ENCODE data around the gene IFNGR2. TPM values are rescaled to one million over a fixed set of nuclear protein-coding genes. Genes with fewer than 3 reads are reported as not detected.
"Not testable (repeated sequence)": the region's sequence is repeated elsewhere in the genome, so short reads cannot be mapped to it uniquely, and the experiment has no call there.

Gene IFNGR2
- total RNA-seq, 2 donors from 2014 or later: 88.1 to 122 TPM

DNA sequence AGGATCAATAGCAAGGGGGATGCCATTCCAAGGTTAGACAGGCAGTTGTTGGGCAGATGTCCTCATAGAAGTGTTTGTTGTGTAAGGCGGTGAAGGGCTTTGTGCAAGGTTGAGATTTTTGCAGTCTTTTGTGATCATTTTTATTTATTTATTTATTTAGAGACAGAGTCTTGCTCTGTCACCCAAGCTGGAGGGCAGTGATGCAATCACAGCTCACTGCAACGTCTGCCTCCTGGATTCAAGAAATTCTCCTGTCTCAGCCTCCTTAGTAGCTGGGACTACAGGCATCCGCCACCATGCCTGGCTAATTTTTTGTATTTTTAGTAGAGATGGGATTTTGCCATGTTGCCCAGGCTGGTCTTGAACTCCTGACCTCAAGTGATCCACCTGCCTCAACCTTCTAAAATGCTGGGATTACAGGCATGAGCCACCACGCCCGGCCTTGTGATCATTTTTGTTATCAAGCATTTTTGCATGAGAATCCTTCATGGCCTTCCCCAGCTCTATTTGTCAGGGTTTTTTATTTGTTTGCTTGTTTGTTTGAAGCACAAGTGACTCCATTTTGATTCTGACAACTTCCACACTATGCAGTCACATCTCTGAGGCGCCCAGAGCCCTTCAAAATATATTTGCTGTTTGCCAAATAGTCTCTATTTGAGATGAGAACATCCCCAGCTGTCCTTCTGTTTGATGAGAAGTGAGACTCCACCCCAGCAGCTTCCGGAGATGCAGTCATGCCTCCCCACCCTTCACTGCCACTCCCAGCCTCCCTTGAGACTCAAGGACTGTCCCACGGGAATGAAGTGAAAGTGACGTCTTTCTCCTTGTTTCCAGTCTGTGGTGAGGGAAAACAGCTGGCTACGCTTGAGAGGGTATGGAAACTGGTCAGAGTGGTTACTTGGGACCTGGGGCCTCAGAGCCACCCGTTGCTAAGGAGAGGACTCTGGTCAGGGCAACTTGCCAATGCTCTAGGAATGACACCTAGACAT lies 38.6 kb downstream of the IFNGR2 start:
- no peak overlapping the region for H3K27ac ChIP-seq
- intact Hi-C loops (cut with DNase I): no loop called here
- no peak for DNase-seq (ENCODE audit: low spot score)
- TF ChIP-seq, protein P1, sequence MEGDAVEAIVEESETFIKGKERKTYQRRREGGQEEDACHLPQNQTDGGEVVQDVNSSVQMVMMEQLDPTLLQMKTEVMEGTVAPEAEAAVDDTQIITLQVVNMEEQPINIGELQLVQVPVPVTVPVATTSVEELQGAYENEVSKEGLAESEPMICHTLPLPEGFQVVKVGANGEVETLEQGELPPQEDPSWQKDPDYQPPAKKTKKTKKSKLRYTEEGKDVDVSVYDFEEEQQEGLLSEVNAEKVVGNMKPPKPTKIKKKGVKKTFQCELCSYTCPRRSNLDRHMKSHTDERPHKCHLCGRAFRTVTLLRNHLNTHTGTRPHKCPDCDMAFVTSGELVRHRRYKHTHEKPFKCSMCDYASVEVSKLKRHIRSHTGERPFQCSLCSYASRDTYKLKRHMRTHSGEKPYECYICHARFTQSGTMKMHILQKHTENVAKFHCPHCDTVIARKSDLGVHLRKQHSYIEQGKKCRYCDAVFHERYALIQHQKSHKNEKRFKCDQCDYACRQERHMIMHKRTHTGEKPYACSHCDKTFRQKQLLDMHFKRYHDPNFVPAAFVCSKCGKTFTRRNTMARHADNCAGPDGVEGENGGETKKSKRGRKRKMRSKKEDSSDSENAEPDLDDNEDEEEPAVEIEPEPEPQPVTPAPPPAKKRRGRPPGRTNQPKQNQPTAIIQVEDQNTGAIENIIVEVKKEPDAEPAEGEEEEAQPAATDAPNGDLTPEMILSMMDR (IDR thresholded peaks at IDR 0.05): no peak
- TF ChIP-seq POLR2AphosphoS5 (IDR thresholded peaks at IDR 0.05): no peak
- no peak for TF ChIP-seq POLR2A (IDR thresholded peaks at IDR 0.05)
- no peaks in the 10 kb centered on the region for H3K27me3 ChIP-seq (replicated peaks; ENCODE audit: insufficient read depth)
- H3K9me3 ChIP-seq: no peaks in the 10 kb centered on the region
- WGBS: 64% methylated on average over 11 of the region's 11 CpGs
- H3K4me3 ChIP-seq: no peak overlapping the region
- peaks cover 0 to 5% of the 10 kb centered on the region in 2 donors for H3K36me3 ChIP-seq
- no peaks in the 10 kb centered on the region for H3K4me1 ChIP-seq (replicated peaks)

GRCh38 chr21:33443194-33443593 lies 40.0 kb downstream of the IFNGR2 start:
- TF ChIP-seq POLR2AphosphoS5 (IDR thresholded peaks at IDR 0.05) (no peak), POLR2A (IDR thresholded peaks at IDR 0.05) (no peak)
- TF ChIP-seq, protein P1 (IDR thresholded peaks at IDR 0.05): no peak
- H3K27ac ChIP-seq: no peak overlapping the region
- peaks cover 0 to 5% of the 10 kb centered on the region in 2 donors for H3K36me3 ChIP-seq
- no peaks in the 10 kb centered on the region for H3K4me1 ChIP-seq (replicated peaks)
- intact Hi-C loops (cut with DNase I): no loop called here
- no peak for DNase-seq (ENCODE audit: low spot score)
- no peak overlapping the region for H3K4me3 ChIP-seq
- WGBS: 85% methylated on average over 5 of the region's 5 CpGs
- no peaks in the 10 kb centered on the region for H3K27me3 ChIP-seq (replicated peaks; ENCODE audit: insufficient read depth)
- no peaks in the 10 kb centered on the region for H3K9me3 ChIP-seq

GRCh38 chr21:33444499-33444898 lies 41.3 kb downstream of the IFNGR2 start:
- Histone ChIP-seq H3K9me3 (no peaks in the 10 kb centered on the region), H3K4me3 (no peak overlapping the region), H3K27ac (no peak overlapping the region), H3K27me3 (replicated peaks; ENCODE audit: insufficient read depth) (no peaks in the 10 kb centered on the region), H3K36me3 (no peaks in the 10 kb centered on the region), H3K4me1 (replicated peaks) (no peaks in the 10 kb centered on the region)
- intact Hi-C loops (cut with DNase I): loop anchor here (2.0 kb wide), 1 partner anchor 246 kb away; no protein-coding TSS in a partner anchor
- 44% methylated on average over 2 of the region's 2 CpGs for WGBS
- no peak for DNase-seq (ENCODE audit: low spot score)
- TF ChIP-seq POLR2A (IDR thresholded peaks at IDR 0.05) (no peak), POLR2AphosphoS5 (IDR thresholded peaks at IDR 0.05) (no peak)
- TF ChIP-seq, protein P1 (IDR thresholded peaks at IDR 0.05): no peak

DNA sequence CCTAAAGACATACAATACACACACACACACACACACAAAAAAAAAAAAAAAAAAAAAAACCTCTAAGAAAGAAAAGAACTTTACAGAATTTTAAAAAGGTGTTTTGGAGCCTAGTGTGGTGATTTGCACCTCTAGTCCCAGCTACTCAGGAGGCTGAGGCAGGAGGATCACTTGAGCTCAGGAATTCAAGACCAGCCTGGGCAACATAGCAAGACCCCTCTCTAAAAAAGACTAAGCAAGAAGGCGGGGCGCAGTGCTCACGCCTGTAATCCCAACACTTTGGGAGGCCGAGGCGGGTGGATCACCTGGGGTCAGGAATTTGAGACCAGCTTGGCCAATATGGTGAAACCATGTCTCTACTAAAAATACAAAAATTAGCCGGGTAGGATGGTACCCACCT lies 43.4 kb downstream of the IFNGR2 start:
- DNase-seq (ENCODE audit: low spot score); H3K27ac ChIP-seq; H3K36me3 ChIP-seq; H3K27me3 ChIP-seq (replicated peaks; ENCODE audit: insufficient read depth); H3K4me3 ChIP-seq; H3K9me3 ChIP-seq; H3K4me1 ChIP-seq (replicated peaks): not testable (repeated sequence)
- WGBS: 97% methylated on average over 6 of the region's 6 CpGs
- intact Hi-C loops (cut with DNase I): loop anchor here (5.0 kb wide), 1 partner anchor 614 kb away; no protein-coding TSS in a partner anchor

GRCh38 chr21:33449616-33450015 lies 46.4 kb downstream of the IFNGR2 start:
- 55% methylated on average over 4 of the region's 4 CpGs for WGBS
- Histone ChIP-seq H3K4me3 (no peak overlapping the region), H3K4me1 (replicated peaks) (no peaks in the 10 kb centered on the region), H3K27me3 (replicated peaks; ENCODE audit: insufficient read depth) (no peaks in the 10 kb centered on the region), H3K9me3 (no peaks in the 10 kb centered on the region), H3K27ac (no peak overlapping the region), H3K36me3 (no peaks in the 10 kb centered on the region)
- DNase-seq (ENCODE audit: low spot score): no peak
- intact Hi-C loops (cut with DNase I): loop anchor here (5.0 kb wide), 1 partner anchor 617 kb away; no protein-coding TSS in a partner anchor
- TF ChIP-seq, protein P1 (IDR thresholded peaks at IDR 0.05): no peak
- TF ChIP-seq POLR2AphosphoS5 (IDR thresholded peaks at IDR 0.05): no peak
- TF ChIP-seq POLR2A (IDR thresholded peaks at IDR 0.05): no peak
